MCF 10A (cell line): ENCODE measurements around the gene RGS7. TPM values are rescaled to one million over a fixed set of nuclear protein-coding genes. Genes with fewer than 3 reads are reported as not detected.
A peak's percentile ranks its signal among the peaks of the same experiment; 100 is the strongest.

Experiments
- BruUV-seq: library from RNA; stranded (reverse); fragments of 400-500 nt; replicated peaks from 2 replicates; lab custom pipeline; 2021; lab: Mats Ljungman, UMichigan
- CTCF ChIA-PET: fragments of 300-600 bp; sonication (Branson Sonifier 250); formaldehyde crosslinking; extraction: SDS; loops from one replicate; lab custom pipeline; 2021; ENCODE audit warnings: antibody characterized with exemption, inconsistent platforms; lab: Yijun Ruan, JAX
- POLR2A ChIA-PET: fragments of 300-600, 350-650 bp; sonication (Branson Sonifier 250); formaldehyde crosslinking; extraction: SDS; loops from one replicate; lab custom pipeline; 2020; ENCODE audit warnings: antibody characterized with exemption, inconsistent platforms; lab: Yijun Ruan, JAX
- DNase-seq: peaks from one replicate; pipeline ENCODE4 v3.0.0-alpha.2; 2018; ENCODE audit not compliant: unreplicated experiment
- H3K27ac Mint-ChIP-seq: one replicate; pipeline ENCODE4 v1.8.0; 2022; ENCODE audit warnings: mild to moderate bottlenecking, low read depth, mixed read lengths; ENCODE audit not compliant: unreplicated experiment
- H3K27me3 Mint-ChIP-seq: one replicate; pipeline ENCODE4 v1.8.0; 2022; ENCODE audit warnings: mixed read lengths; ENCODE audit not compliant: insufficient read depth, unreplicated experiment
- H3K36me3 Mint-ChIP-seq: one replicate; pipeline ENCODE4 v1.8.0; 2022; ENCODE audit warnings: mild to moderate bottlenecking, moderate library complexity, mixed read lengths; ENCODE audit not compliant: insufficient read depth, unreplicated experiment
- H3K4me1 Mint-ChIP-seq: one replicate; pipeline ENCODE4 v1.8.0; 2022; ENCODE audit warnings: mixed read lengths; ENCODE audit not compliant: insufficient read depth, unreplicated experiment
- H3K4me3 Mint-ChIP-seq: one replicate; pipeline ENCODE4 v1.8.0; 2022; ENCODE audit warnings: mild to moderate bottlenecking, moderate library complexity, mixed read lengths; ENCODE audit not compliant: unreplicated experiment
- H3K9me3 Mint-ChIP-seq: one replicate; pipeline ENCODE4 v1.8.0; 2022; ENCODE audit warnings: mixed read lengths; ENCODE audit not compliant: unreplicated experiment
- intact Hi-C: fragments of 100-400 bp; cut with micrococcal nuclease; formaldehyde crosslinking; loops from 2 replicates; pipeline ENCODE4 v1.14.1; 2022
- total RNA-seq: library from RNA; stranded (reverse); gene quantifications from 2 replicates; pipeline ENCODE4 v1.2.3, GENCODE V29; 2022
- TF ChIP-seq, protein P1 (sequence below): fragments of 200-600 bp; IDR thresholded peaks from one replicate; pipeline ENCODE4 v1.8.0; 2022; ENCODE audit warnings: antibody characterized with exemption, mild to moderate bottlenecking; ENCODE audit not compliant: unreplicated experiment

Gene RGS7
- total RNA-seq, 1 experiment from 2014 or later = 0.42 TPM

- peak overlapping the region; percentile 9 for H3K27ac Mint-ChIP-seq
- no peaks in the 10 kb centered on the region for H3K9me3 Mint-ChIP-seq
- BruUV-seq = no TSS peak
- H3K4me3 Mint-ChIP-seq = no peak overlapping the region
- no peaks in the 10 kb centered on the region for H3K36me3 Mint-ChIP-seq
- no peaks in the 10 kb centered on the region for H3K27me3 Mint-ChIP-seq
- POLR2A ChIA-PET = interaction anchor here (1.1 to 2.2 kb wide), 5 partner anchors 12 to 687 kb away, joined by 3 to 5 read pairs (median 4); partner anchors contain the start of gene FH
- peaks cover 11% of the 10 kb centered on the region for H3K4me1 Mint-ChIP-seq
- CTCF ChIA-PET = interaction anchor here (0.5 to 4.4 kb wide), 11 partner anchors 10 to 778 kb away, joined by 3 to 28 read pairs (median 4); no protein-coding TSS in a partner anchor
- intact Hi-C loops = loop anchor here (2.0 to 5.0 kb wide), 2 partner anchors 101 to 114 kb away; no protein-coding TSS in a partner anchor
- peak; percentile 85 for DNase-seq
- TF ChIP-seq, protein P1, sequence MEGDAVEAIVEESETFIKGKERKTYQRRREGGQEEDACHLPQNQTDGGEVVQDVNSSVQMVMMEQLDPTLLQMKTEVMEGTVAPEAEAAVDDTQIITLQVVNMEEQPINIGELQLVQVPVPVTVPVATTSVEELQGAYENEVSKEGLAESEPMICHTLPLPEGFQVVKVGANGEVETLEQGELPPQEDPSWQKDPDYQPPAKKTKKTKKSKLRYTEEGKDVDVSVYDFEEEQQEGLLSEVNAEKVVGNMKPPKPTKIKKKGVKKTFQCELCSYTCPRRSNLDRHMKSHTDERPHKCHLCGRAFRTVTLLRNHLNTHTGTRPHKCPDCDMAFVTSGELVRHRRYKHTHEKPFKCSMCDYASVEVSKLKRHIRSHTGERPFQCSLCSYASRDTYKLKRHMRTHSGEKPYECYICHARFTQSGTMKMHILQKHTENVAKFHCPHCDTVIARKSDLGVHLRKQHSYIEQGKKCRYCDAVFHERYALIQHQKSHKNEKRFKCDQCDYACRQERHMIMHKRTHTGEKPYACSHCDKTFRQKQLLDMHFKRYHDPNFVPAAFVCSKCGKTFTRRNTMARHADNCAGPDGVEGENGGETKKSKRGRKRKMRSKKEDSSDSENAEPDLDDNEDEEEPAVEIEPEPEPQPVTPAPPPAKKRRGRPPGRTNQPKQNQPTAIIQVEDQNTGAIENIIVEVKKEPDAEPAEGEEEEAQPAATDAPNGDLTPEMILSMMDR = no peak
These were observed 523.9 kb downstream of the RGS7 start for GRCh38 chr1:240833075-240833474.

DNA sequence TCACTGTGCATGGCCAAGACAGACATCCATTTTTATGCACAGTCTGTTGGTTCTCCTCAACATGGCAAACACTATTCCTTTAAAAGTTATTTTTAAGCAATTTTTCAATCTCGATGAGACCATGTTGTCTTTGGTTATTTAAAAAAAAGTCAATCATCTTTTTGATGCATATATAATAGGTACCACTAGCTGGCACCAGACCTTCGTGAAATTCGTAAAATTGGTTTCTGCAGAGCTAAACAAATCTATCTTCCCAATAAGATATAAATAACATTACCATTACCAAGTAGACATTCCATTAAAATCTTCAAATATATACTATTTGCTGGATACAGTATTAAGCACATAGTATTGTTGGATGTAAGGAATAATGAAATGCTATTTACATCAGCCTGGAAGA, 525.1 kb downstream of the RGS7 start:
- Mint-ChIP-seq H3K4me1 (peaks cover 11% of the 10 kb centered on the region), H3K9me3 (no peaks in the 10 kb centered on the region), H3K27me3 (no peaks in the 10 kb centered on the region), H3K36me3 (no peaks in the 10 kb centered on the region), H3K27ac (peak overlapping the region; percentile 86), H3K4me3 (no peak overlapping the region)
- CTCF ChIA-PET = interaction anchor here (0.6 to 4.4 kb wide), 24 partner anchors 10 to 791 kb away, joined by 3 to 28 read pairs (median 4); no protein-coding TSS in a partner anchor
- POLR2A ChIA-PET = interaction anchor here (0.5 to 2.2 kb wide), 11 partner anchors 11 to 781 kb away, joined by 3 to 8 read pairs (median 3); partner anchors contain the start of gene FH
- intact Hi-C loops = loop anchor here (1.0 to 5.0 kb wide), 4 partner anchors 29 to 115 kb away; no protein-coding TSS in a partner anchor
- no TSS peak for BruUV-seq
- DNase-seq = peak; percentile 50
- TF ChIP-seq, protein P1 = peak; percentile 33

DNA sequence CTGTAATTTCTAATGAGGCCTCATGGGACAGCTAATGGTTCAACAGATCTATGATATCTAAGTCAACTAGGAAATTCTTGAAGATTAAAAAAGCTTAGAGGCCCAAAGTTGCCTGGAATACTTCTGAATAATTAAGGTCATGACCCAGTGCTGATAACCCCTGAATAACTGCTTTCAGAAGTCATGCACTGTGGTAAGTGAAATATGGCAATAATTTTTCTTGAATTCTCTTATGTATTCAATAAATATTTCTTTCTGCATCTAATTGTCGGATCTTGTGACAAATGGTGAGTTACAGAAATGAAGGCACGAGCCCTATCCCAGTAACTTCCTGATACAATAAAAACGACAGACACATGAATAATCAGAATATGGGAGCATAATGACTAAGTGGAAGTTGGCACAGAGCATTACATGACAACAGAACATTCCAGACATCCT, 525.8 kb downstream of the RGS7 start:
- H3K4me3 Mint-ChIP-seq = no peak overlapping the region
- H3K27ac Mint-ChIP-seq = peak overlapping the region; percentile 86
- intact Hi-C loops = loop anchor here (2.0 to 5.0 kb wide), 2 partner anchors 40 to 99 kb away; no protein-coding TSS in a partner anchor
- BruUV-seq = no TSS peak
- TF ChIP-seq, protein P1 = no peak
- H3K4me1 Mint-ChIP-seq = peaks cover 11% of the 10 kb centered on the region
- H3K9me3 Mint-ChIP-seq = no peaks in the 10 kb centered on the region
- peak; percentile 83 for DNase-seq
- no peaks in the 10 kb centered on the region for H3K36me3 Mint-ChIP-seq
- CTCF ChIA-PET = interaction anchor here (0.7 to 4.4 kb wide), 11 partner anchors 9 to 119 kb away, joined by 3 to 28 read pairs (median 4); no protein-coding TSS in a partner anchor
- POLR2A ChIA-PET = interaction anchor here (0.6 to 2.2 kb wide), 8 partner anchors 15 to 688 kb away, joined by 3 to 5 read pairs (median 3); partner anchors contain the start of gene FH
- no peaks in the 10 kb centered on the region for H3K27me3 Mint-ChIP-seq

DNA sequence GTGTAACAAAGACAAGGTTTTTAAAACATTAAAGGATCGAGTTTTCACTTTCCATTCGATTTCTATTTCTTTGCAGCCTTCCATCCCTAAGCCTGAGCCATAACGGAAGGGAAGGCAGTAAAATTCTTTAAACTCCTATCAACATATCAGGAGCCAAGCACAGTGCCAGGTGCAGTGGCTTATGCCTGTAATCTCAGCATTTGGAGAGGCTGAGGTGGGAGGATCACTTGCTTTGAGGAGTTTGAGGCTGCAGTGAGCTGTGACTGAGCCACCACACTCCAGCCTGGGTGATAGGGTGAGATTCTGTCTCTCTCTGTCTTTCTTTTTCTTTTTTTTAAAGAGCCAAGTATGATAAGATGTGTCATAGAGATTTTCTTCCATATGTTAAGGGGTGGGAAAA, 527.5 kb downstream of the RGS7 start:
- intact Hi-C loops = no loop called here
- BruUV-seq = no TSS peak
- no peaks in the 10 kb centered on the region for H3K36me3 Mint-ChIP-seq
- H3K27me3 Mint-ChIP-seq = no peaks in the 10 kb centered on the region
- CTCF ChIA-PET = interaction anchor here (0.7 to 4.4 kb wide), 8 partner anchors 8 to 541 kb away, joined by 3 to 28 read pairs (median 4); no protein-coding TSS in a partner anchor
- peaks cover 11% of the 10 kb centered on the region for H3K4me1 Mint-ChIP-seq
- TF ChIP-seq, protein P1 = no peak
- POLR2A ChIA-PET = interaction anchor here (1.2 kb wide), 1 partner anchor 12 kb away, joined by 3 read pairs; no protein-coding TSS in a partner anchor
- no peak for DNase-seq
- no peak overlapping the region for H3K4me3 Mint-ChIP-seq
- H3K27ac Mint-ChIP-seq = no peak overlapping the region
- no peaks in the 10 kb centered on the region for H3K9me3 Mint-ChIP-seq
